Stimulated activated CD4-positive, alpha-beta T cell treated with anti-CD3 and anti-CD28 coated beads, Interleukin-12 subunit alpha, Interleukin-12 subunit beta, amount 100 ng/mL, for 24 hours (primary cell): ENCODE data around the gene LIPG.
"Not testable (repeated sequence)": the region's sequence is repeated elsewhere in the genome, so short reads cannot be mapped to it uniquely, and the experiment has no call there.

Source experiments
- DNase-seq, 2 experiments: peaks; one replicate each; pipeline ENCODE4 v3.0.0-alpha.2; 2020; ENCODE audit warnings: low read depth in 2 of 2

Gene LIPG

DNA sequence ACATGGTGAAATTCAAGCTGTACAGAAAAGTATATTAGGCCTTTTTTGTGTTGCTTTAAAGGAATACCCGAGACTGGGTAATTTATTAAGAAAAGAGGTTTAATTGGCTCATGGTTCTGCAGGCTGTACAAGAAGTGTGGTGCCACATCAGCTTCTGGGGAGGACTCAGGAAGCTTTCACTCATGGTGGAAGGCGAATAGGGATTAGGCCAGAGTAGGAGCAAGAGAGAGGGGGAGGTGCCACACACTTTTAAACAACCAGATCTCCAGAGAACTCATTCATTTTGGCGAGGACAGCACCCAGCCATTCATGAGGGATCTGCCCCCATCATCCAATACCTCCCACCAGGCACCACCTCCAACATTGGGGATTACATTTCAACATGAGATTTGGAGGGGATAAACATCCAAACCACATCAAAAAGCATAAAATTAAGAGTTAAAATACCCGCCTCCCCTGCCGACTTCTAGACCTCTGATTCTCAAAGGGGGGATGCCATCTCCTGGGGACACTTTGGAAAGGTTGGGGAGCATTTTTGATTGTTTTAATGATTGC is 15.1 kb upstream of the LIPG start:
- no peak for DNase-seq

DNA sequence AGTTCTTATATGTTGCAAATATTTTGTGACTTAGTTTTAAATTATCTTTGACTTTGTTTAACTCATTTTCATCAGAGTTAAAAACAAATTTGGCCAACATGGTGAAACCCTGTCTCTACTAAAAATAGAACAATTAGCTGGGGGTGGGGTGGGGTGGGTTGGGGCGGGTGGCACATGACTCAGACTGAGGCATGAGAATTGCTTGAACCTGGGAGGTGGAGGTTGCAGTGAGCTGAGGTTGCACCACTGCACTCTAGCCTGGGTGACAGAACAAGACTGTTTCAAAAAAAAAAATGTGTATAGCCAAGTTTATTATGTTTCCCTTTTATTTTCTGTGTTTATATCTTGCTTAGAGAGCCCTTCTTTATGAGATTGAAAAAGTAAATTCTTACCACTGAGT is 14.2 kb upstream of the LIPG start:
- DNase-seq = no peak

DNA sequence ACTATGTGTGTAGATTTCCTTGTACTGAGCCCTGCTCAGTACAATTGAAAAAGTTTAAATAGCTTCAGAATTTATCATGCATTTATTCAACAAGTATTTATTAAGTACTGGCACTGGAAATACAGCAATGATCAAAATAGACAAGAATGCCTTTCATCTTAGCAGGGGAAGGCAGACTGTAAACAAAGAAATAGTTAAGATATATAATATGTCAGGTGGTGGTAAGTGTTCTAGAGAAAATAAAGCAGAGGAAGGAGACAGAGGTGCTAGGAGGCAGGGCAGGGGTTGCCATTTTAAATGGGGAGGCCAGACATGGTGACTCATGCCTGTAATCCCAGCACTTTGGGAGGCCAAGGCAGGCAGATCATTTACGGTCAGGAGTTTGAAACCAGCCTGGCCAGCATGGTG is 13.6 kb upstream of the LIPG start:
- no peak for DNase-seq

GRCh38 chr18:49550621-49551339 is 11.1 kb upstream of the LIPG start:
- no peak for DNase-seq

DNA sequence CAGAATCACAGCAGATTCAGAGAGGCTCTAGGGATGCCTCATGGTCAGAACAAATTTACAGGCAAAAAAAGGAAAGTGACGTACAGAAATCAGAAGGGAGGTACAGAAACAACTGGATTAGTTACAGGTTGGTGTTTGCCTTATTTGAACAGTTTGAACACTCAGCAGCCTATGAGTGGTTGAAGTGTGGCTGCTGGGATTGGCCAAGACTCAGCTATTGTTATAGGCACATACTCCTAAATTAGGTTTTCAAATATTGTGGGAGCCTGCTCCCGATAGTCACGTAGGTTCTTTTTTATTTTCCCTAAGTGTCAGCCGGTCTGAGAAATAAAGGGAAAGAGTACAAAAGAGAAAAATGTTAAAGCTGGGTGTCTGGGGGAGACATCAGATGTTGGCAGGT is 8.9 kb upstream of the LIPG start:
- no peak for DNase-seq

- DNase-seq = no peak
These were observed 6.2 kb upstream of the LIPG start for GRCh38 chr18:49555641-49556040.

GRCh38 chr18:49558356-49558755 is 3.5 kb upstream of the LIPG start:
- DNase-seq = no peak

DNA sequence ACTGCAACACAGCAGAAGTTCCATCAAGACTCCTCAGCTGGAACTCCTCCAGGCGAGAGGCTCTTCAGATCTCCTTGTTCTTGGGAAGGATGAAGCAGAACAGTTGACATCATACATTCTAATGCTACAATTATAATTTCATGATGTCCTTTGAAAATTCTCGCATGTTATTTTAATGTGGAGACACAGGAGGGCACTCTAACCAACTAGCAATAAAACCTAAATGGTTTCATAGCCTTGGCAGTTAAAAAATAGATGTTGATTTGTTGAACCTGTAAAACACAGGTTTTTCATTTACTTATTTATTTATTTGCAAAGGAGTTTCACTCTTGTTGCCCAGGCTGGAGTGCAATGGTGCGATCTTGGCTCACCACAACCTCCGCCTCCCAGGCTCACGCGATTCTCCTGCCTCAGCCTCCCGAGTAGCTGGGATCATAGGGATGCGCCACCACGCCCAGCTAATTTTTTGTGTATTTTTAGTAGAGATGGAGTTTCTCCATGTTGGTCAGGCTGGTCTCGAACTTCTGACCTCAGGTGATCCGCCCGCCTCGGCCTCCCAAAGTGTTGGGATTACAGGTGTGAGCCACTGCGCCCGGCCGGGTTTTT is 2.4 kb upstream of the LIPG start:
- DNase-seq = not testable (repeated sequence)

DNA sequence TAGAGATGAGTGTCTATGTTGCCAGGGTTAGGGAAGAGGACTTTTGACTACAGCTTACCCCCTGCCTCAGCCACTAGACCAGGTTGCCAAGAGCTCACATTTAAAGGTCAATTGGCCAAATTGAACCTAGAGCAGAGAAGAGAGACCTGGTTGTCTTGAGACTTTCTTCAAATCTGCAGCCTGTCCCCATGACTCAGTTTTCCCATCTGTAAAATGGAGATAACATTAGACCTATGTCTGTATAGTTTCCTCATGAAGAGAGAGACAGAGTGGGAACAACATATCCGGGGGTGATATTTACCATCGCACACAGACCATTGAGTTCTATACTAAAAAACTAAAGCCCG is 1.6 kb upstream of the LIPG start:
- no peak for DNase-seq

DNA sequence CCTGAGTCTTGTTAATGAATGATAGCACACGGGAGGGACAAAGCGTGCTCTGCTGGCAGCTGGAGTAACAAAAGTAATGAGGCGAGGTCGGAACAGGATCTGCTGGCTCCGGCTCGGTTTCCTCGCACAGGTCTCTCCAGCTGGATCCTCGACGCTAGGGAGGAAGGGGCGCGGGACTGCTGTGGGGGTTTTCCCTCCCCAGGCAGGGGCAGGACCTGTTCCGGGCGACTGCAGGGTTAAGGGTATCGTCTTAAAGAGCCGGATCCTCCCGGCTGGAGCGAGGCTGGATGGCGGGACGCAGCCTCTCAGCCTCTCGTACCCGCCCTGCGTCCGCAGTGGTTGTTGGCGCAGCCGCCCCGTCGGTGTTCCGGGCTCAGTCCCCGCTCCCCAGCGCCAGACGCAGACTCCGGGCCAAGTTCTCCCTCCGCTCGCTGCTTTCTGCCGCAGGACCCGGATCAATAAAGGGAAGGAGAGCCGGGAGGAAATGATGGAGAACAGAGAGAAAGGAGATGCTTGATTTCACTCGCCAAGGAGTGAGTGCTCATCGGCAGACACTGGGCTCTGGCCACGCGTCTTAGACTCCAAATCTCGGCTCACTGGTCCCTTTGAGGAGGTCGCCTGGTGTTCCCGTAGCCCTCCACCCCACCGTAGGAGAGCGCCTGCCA is 1.1 kb upstream of the LIPG start:
- peak in 1 of 2 experiments; percentile 4 for DNase-seq

DNA sequence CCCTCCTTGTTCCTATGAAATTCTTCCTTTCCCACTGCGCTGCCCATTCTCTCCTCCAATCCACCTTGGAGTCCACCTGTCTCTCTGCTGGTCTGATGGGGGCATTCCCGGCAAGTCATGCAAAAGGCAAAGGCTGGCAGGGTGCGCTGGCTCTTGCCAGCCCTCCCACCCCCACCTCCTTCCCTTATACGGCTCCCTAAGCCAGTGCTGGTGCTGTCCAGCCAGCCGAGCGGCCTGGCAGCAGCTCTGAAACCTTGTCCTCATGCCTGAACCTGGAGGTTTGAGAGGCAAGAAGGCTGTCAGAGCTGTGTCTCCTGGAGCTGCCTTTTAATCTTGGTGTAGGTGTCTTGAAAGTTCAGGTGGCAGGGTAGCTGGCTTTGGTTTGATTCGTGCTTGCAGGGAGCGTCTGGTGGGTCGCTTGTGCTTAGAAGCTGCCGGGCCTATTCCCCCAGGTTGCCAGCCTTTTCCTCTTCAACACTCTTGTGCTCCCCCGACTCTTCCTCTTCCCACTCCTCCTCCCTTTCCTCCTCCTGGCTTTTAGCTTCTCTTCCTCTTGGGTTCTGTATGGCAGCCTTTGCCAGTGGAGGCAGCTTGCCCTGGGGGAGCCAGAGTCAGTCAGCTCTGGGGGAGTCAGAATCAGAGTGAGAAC is 748 bp downstream of the LIPG start:
- DNase-seq = no peak

GRCh38 chr18:49563130-49563540 is 1.3 kb downstream of the LIPG start:
- DNase-seq = no peak

GRCh38 chr18:49563701-49564517 is 2.1 kb downstream of the LIPG start:
- DNase-seq = no peak

DNA sequence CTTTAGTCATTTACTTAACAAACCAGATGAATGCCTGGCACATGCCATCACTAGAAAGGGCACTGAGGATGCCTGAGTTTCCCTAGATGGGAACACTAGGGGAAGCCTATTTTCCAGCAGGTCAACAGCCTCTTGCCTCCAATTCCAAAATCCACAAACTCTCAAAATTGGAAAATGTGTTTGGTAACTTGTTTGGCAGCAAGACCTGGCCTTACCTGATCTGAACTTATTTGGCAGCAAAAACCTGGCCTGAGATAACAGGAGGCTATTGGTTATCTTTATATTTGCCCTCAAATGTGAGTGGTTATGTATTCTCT is 2.6 kb downstream of the LIPG start:
- no peak for DNase-seq

GRCh38 chr18:49565101-49565500 is 3.2 kb downstream of the LIPG start:
- DNase-seq = no peak

DNA sequence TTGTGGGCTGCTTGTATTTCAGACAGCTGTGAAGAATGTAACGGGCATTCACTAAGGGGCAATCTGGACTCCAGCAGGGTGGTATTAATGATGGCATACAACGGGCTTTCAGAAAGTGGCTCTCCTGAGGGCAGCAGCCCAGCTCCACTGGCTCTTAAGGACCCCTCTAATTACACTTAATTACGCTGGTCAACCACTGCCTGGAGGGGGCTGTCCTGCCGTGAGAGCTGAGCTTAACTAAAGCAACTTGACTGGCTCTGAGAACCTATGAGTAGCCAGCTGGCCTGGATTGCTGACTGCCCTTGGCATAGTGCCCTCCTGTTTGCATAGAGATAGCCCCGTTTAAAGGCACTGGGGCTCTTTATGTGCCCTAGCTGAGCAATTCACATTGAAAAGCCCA is 3.8 kb downstream of the LIPG start:
- no peak for DNase-seq

DNA sequence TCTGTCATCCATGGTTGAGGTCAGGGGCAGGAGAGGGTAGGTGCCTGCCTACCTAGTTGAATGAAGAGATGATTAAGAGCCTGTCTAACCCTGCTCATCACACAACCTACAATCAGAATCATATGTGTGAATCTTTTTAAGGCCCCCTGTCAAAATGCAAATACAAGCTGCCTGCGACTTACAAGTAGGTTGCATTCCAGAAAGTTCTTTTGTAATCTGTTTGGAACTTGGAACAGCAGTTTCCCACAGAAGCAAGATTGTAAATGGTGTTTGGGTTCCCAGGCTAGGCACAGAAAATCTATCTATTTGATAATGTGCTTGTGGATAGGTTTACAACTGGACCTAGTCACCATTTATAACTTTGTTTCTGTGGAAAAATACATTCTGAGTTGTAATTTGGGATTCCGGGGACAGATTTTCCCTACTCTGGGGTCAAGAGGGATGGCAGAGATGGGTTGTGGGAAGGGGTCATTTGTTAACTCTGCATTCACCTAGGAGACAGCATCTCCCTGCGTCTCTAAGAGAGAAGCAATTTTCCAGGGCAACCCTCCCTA is 4.4 kb downstream of the LIPG start:
- DNase-seq = no peak

DNA sequence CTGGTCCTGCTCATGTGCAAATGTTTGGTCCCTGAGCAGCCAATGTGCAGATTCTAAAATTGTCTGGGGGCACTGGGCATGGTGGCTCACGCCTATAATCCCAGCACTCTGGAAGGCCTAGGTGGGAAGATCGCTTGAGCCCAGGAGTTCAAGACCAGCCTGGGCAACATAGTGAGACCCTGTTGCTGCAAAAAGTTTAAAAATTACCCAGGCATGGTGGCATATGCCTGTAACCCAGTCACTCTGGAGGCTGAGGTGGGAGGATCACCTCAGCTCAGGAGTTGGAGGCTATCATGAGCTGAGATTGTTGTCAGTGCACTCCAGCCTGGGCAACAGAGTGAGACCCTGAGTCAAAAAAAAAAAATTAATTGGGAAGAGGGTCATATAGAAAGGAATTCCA is 5.1 kb downstream of the LIPG start:
- no peak for DNase-seq

DNA sequence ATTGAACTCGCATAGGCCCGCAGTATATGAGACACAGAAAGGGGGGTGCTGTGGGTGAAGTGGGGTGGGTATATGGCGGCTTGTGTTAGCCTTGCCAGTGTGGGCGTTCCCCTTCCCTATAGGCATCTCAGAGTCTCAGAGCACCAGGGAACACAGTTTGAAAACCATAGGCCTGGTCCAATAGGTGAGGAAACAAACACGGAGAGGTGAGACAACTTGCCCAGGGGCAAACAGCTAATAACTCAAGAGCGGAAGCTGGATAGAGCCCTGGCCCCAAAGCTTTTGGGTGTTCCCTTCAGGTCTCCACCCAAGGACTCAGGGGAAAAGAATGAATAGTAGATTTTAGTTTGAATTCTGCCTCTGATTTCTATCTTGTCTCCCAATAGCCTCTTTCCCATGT is 7.9 kb downstream of the LIPG start:
- no peak for DNase-seq

DNA sequence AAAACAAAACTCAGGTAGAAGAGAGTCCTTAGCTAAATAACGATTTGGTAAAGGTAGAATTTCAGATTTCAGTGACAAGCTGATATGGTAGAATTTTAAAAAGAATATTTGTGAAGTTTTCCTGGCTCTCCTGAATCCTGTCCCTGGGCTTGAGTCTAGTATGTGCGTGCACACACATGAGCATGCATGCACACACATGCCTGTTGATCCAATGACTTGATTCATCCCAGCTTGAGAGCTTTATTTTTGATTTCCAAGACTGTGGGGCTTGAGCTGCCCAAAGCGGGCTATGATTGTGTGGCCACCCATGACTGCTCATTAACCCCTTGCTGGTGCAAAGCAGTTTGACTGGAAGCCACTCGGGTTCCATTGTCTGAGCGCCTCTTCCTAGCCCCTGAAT is 9.0 kb downstream of the LIPG start:
- DNase-seq = no peak

DNA sequence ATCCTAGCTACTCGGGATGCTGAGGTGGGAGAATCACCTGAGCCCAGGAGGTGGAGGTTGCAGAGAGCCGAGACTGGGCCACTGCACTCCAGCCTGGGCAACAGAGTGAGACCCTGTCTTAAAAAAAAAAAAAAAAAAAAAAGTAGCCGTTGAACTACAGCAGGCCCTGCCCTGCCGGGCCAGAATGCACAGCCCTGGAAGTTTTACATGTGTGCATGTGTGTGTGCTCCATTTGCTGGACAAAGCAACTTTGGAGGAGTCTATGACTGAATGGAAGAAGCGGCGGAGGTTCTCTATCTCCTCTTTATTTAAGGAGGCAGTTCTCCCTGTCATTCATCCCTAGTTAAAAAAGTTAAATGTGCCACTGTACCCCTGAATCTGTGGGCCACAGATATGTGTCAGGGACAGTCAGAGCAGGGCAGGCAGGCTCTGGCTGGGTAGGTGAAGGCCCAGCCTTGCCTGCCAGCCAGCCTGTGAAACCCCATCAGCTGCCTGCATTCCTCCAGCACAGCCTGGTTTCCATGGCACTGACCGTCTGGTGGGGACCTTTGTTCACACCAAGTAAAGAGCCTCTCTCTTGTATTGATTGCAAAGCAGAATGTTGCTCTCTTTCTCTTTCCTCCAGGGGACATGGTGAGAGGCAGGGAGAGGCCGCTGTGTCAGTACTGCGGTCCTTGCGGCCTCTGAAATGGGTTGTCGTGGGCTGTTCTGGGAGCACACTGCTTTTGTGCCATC is 10.9 kb downstream of the LIPG start:
- DNase-seq = no peak
